OCI-M1 (cell line): ENCODE measurements around the gene STAT2.
A peak's percentile ranks its signal among the peaks of the same experiment; 100 is the strongest.
"Not testable (repeated sequence)": the region's sequence is repeated elsewhere in the genome, so short reads cannot be mapped to it uniquely, and the experiment has no call there.

Experiments used
- DNase-seq: peaks from one replicate; lab custom pipeline; 2025; lab: John Stamatoyannopoulos, UW

STAT2 gene

DNA sequence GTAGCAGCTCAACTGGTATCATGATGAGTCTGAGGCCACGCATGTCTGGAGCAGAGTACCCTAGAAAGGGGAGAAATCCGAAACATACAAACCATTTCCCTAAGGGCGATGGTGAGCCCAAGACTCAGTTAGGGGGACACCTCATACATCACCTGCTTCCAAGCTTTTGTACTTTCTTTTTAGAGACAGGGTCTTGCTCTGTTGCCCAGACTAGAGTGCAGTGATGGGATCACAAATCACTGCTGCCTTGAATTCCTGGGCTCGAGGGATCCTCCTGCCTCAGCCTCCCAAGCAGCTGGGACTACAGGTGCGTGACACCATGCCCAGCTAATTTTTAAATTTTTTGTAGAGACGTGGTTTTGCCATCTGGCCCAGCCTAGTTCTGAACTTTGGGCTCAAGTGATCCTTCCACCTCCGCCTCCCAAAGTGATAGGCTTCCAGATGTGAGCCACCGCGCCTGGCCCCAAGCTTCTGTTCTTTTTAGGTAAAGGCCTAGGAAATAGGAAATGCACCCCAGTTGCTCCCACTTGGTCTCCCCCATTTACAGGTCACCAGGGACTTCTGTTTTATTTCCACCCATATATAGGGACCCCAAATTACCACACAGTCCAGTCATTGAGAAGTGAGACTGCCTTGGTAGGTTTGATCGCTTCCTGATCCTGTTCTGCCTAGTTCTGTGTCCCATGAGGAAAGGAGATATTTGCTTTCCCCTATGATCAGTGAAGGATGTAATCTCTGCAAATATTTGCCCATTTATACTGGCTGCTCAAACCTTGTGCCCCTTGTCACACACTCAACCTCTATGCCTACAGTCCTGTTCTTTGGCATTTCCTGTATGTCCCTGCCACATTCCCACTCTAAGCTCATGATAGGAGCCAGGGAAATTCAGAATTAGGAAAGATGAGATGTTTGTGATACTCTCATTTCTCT, 2.5 kb upstream of the STAT2 start, which contains the start of gene APOF:
Gene APOF, minus strand, starts transcription at position 728 of the 930 bp plus-strand sequence. Its CDS starts 112 bp downstream, at position 616.
- DNase-seq, result no peak

GRCh38 chr12:56361487-56362129, 1.7 kb upstream of the STAT2 start:
- no peak for DNase-seq

DNA sequence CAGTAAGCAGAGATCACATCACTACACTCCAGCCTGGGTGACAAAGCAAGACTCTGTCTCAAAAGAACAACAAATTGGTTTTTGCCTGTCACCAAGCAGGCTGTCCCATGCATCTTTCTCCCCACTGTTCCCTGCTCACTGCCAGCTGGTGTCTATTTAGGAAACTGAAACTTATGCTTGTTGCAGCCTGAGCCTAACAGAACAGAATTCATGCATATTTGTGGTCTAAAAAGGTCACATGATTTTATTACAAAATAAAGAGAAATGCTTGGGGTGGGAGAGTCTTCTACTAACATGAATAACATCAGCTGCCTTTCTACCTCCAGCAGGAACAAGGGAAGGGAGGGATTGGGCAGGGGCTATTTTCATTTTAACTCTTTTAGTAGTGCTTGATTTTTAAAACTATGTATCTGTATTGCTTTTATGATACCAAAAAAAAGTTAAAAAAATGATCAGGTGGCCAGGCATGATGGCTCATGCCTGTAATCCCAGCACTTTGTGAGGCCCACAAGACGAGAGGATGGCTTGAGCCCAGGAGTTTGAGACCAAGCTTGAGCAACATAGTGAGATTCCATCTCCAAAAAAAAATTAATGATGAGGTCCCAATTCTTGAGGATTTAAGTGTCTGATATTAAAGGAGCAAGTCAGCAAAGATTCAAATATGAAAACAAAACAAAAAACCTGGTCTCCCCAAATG, 923 bp downstream of the STAT2 start:
- peak; percentile 63 for DNase-seq

DNA sequence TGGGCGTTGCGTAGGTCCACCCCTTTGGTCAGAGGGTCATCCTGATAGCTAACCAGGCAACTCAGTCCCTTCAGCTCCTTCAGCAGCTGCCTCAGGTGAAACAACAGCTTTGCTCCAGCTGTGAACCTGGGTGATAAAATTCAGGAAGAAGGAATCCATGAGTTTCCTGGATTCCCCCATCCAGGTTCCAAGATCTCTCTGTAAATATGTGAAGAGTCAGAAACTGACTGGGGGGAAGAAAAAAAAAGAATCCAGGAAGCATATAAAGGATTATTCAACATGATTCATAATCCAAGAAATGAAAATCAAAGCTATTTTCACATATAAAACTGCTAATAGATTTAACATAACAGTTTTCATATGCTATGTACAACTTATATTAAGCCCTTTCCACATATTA, 8.6 kb downstream of the STAT2 start:
- no peak for DNase-seq

DNA sequence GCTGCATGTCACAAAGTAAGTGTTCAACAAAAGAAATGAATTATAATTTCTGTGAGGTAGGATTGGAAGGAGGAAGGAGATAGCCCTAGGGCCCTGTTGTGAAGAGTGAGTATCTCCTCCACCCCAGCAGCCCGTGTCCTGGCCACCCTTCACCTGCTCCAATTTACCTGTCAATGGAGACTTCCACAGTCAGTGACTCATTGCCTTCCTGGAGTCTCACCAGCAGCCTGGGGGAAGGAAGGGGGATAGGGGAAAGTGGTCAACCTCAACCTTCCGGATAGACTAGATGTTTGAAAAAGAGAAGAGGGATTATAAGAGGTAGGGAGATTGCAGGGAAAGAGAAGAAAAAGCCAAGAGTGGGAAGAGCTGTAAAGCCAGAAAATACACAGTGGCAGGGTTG, 9.2 kb downstream of the STAT2 start:
- no peak for DNase-seq

DNA sequence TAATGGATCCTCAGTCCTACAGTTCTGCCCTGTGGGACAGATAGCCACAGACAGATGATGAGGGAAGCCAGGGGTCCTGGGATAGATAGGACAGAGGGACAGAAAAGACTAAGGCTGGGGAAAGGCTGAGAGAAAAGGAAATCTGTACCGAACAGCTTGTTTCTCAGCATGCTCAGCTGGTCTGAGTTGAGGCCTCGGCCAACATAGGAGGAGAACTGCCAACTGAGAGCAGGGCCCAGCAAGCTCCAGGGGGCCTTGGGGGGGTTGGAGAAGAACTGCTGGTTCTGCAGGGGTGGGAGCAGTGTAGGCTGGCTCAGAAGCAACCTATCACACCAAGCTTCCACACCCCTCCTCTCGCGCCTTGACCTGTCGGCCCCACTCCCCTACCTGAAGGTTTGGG, 11.1 kb downstream of the STAT2 start:
- DNase-seq, result no peak

DNA sequence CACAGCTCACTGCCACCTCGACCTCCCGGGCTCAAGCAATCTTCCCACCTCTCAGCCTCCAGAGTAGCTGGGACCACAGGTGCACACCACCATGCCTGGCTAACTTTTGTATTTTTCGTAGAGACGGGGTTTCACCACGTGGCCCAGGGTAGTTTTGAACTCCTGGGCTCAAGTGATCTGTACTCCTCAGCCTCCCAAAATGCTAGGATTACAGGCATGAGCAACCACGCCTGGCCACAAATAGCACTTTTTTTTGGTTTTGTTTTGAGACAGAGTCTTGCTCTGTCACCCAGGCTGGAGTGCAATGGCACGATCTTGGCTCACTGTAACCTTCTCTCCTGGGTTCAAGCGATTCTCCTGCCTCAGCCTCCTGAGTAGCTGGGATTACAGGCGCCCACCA, 12.7 kb downstream of the STAT2 start:
- DNase-seq, result not testable (repeated sequence)

- no peak for DNase-seq
These were observed 13.2 kb downstream of the STAT2 start for GRCh38 chr12:56346675-56347074.

GRCh38 chr12:56342290-56342689, 17.6 kb downstream of the STAT2 start:
- DNase-seq, result not testable (repeated sequence)

GRCh38 chr12:56341616-56342015, 18.3 kb downstream of the STAT2 start:
- no peak for DNase-seq

DNA sequence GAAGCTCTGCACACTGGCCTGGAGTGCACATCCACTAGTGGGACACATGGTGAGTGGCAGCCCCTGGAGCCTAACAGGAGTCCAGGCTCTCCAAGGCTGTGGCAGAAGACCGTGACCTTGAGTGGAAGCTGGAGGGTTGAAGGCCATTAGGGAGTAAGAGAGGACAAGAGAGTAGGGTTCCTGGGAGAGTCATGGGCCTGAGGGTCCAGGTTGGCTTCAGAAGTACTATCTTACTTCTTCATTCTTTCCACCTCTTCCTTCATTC, 20.8 kb downstream of the STAT2 start:
- no peak for DNase-seq

DNA sequence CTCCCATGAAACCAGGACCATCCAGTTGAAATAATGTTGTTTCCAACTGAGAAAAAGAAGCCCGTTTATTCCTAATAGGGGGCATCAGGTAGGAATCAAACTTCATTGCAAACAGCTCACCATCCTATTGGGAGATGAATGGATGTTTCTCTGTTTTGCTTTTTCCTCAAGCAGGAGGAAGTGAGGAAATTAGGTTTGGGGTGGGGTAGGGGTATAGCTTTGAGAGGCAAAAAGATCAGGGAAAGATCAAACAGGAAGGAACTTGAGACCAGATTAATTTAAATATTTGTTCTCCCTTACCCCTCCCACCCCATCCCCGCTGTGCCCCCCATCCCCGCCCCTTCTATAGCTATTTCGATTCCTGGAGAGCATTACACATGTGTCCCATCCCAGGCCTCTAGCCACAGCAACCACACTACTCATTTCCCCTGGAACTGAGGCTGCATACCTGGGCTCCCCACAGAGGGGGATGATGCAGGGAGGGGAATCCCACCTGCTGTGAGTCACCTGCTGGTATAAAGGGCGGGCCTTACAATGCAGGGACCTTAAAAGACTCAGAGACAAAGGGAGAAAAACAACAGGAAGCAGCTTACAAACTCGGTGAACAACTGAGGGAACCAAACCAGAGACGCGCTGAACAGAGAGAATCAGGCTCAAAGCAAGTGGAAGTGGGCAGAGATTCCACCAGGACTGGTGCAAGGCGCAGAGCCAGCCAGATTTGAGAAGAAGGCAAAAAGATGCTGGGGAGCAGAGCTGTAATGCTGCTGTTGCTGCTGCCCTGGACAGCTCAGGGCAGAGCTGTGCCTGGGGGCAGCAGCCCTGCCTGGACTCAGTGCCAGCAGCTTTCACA, 21.4 kb downstream of the STAT2 start, which contains the start of gene IL23A:
Gene IL23A, plus strand, starts transcription at position 577 of the 850 bp plus-strand sequence. Its CDS starts 161 bp downstream, at position 738.
- DNase-seq, result no peak

- DNase-seq, result peak; percentile 29
These were observed 22.1 kb downstream of the STAT2 start for GRCh38 chr12:56337753-56338251.

GRCh38 chr12:56336361-56337167, 23.3 kb downstream of the STAT2 start:
- DNase-seq, result peak; percentile 68

DNA sequence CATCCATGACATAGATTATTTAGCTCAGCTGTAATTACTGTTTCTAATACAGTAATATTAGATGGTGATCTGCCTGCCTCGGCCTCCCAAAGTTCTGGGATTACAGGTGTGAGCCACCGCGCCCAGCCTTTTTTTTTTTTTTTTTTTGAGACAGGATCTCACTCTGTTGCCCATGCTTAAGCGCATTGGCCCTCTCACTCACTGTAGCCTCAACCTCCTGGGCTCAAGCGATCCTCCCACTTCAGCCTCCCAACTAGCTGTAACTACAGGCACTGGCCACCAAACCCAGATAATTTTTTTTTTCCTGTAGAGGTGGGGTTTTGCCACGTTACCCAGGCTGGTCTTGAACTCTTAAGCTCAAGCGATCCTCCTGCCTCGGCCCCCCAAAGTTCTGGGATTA, 24.4 kb downstream of the STAT2 start:
- DNase-seq, result not testable (repeated sequence)

DNA sequence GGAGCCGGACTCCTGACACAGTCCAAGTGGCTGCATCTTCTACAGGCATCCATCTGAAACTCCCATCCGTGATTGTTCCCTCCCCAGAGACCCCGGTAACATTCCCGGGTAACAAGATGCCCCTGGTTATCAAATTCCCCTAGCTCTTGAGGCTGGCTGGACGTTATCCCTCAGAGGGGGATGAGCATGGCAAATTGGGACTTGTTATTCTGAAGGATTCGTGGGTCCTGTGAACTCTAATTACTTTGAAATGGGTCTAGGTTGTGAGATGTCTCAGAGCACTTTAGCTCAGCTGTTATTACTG, 25.5 kb downstream of the STAT2 start:
- DNase-seq, result no peak

- DNase-seq, result peak; percentile 98
These were observed 26.0 kb downstream of the STAT2 start, which contains the start of gene PAN2 for GRCh38 chr12:56333679-56334489. Gene PAN2 (minus strand): TSS chr12:56334000. CDS start chr12:56333094, 906 bp downstream.

DNA sequence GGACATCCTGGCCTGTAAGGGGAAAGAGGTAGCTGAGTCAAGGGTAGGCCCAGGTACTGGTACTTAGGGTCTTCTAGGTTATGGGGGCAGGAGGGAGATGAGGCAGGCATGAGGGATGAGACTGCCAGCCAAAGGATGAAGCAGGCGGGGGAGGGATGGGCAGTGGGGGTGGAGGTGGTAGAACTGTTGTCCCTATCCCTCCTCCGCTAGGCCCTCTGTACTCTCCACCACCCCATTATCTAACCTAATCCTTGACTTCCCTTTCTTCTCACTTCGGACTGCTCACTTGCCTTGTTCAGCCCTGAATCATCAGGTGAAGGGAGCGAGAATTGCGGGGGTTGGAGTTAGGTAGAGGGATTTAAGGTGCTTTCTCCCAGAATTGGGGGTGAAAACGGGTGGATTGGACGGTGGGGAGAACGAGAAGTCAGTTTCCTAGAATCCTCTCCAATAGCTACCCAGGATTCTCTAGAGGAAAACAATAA, 26.7 kb downstream of the STAT2 start:
- DNase-seq, result no peak

GRCh38 chr12:56332512-56333196, 27.3 kb downstream of the STAT2 start:
- DNase-seq, result no peak
